Prostate gland (tissue), 2 donors: ENCODE results near the gene WDR82.

Experiments
- CTCF ChIP-seq, 4 experiments: fragments of 200-600 bp in 2 of 4; fragments of 450-650 bp in 2 of 4; sonication (generic) in 2 of 4; IDR thresholded peaks; 1 replicate in 3 of 4; 2 replicates in 1 of 4; pipeline ENCODE4 v1.5.1; 2016 to 2019; ENCODE audit warnings: antibody characterized with exemption in 4 of 4, mild to moderate bottlenecking in 2 of 4, moderate library complexity in 2 of 4
- POLR2A ChIP-seq: fragments of 450-650 bp; IDR thresholded peaks from one replicate; pipeline ENCODE4 v1.6.1; 2016; ENCODE audit warnings: antibody characterized with exemption, mild to moderate bottlenecking
- POLR2AphosphoS5 ChIP-seq: sonication (generic); formaldehyde crosslinking; IDR thresholded peaks from one replicate; pipeline ENCODE4 v1.6.1; 2017; ENCODE audit warnings: antibody characterized with exemption

- no peak for TF ChIP-seq CTCF (IDR thresholded peaks at IDR 0.05)
- TF ChIP-seq POLR2A: no peak
- TF ChIP-seq POLR2AphosphoS5: no peak
These were observed 20.0 kb upstream of the WDR82 start for GRCh38 chr3:52298149-52299098.
